ENCODE measurements around the gene PA2G4.

Gene PA2G4

DNA sequence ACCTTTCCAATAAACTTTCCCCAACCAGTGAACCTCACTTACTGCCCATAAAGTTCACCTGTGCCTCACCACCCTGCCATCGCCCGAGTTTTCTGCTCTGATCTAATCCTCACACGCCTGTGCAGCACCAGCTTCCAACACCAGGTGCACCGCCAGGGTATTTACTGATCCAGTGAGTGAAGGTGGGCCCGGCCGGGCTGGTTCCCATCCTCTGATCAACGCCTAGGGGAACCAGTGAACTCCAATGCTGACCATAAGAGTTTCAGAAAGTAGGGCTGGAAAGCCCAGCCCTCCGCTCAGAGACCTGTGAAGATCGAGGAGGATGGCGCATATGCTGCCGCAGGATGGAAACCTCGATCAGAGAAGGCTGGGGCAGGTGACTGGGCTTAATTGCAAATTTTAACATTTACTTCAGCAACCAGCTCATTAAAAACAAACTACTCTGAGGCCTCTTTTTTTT lies 47.3 kb downstream of the PA2G4 start:
- peak overlapping the region; percentile 78 for H3K4me3 ChIP-seq (replicated peaks; ENCODE audit: low read depth, low read length)
- peak; percentile 66 for DNase-seq (ENCODE audit: extremely low read depth, insufficient read length)
- TF ChIP-seq, protein P1, sequence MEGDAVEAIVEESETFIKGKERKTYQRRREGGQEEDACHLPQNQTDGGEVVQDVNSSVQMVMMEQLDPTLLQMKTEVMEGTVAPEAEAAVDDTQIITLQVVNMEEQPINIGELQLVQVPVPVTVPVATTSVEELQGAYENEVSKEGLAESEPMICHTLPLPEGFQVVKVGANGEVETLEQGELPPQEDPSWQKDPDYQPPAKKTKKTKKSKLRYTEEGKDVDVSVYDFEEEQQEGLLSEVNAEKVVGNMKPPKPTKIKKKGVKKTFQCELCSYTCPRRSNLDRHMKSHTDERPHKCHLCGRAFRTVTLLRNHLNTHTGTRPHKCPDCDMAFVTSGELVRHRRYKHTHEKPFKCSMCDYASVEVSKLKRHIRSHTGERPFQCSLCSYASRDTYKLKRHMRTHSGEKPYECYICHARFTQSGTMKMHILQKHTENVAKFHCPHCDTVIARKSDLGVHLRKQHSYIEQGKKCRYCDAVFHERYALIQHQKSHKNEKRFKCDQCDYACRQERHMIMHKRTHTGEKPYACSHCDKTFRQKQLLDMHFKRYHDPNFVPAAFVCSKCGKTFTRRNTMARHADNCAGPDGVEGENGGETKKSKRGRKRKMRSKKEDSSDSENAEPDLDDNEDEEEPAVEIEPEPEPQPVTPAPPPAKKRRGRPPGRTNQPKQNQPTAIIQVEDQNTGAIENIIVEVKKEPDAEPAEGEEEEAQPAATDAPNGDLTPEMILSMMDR (IDR thresholded peaks at IDR 0.05; ENCODE audit: insufficient read depth, low read length, poor library complexity, severe bottlenecking): peak; percentile 41
- H3K27me3 ChIP-seq (replicated peaks; ENCODE audit: control insufficient read depth, insufficient read depth, low read length): no peaks in the 10 kb centered on the region
- peaks cover 2% of the 10 kb centered on the region for H3K36me3 ChIP-seq (ENCODE audit: control insufficient read depth, insufficient read depth, low read length)

DNA sequence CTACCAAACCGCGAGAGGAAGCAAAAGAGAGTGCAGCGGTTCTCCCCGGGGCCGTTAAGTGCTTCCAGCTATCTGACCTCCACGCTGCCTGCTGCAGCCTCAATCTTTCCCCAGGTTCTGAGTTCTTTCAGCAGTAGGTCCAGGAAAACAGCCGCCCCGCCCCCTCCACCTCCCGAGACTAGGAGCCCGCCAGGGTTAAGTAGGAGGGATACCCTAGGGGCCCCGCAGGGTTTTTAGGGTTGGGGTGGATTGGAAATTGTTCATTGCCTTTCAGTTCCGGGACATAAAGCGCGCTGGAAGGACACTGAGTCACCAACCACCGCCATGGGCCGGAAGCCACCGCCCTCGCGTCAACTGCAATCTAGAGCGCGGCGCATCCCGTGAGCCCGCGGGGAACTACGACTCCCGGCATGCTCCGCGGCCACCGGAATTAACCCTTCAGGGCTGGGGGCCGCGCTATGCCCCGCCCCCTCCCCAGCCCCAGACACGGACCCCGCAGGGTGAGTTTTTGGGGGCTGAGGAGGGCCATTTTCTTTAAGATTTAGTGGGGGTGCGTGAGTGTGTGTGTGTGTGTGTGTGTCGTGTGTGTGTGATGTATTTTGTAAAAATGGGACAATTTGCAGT lies 47.9 kb downstream of the PA2G4 start, which contains the start of gene MYL6B:
TSS of gene MYL6B (plus strand) at position 456 of the 624 bp plus-strand sequence. CDS start 1,332 bp downstream, outside the sequence.
- peak within 1 kb of the TSS; percentile 78 for H3K4me3 ChIP-seq (replicated peaks; ENCODE audit: low read depth, low read length)
- H3K27me3 ChIP-seq (replicated peaks; ENCODE audit: control insufficient read depth, insufficient read depth, low read length): no peaks in the 10 kb centered on the region
- DNase-seq (ENCODE audit: extremely low read depth, insufficient read length): peak; percentile 90
- peaks cover 2% of the 10 kb centered on the region for H3K36me3 ChIP-seq (ENCODE audit: control insufficient read depth, insufficient read depth, low read length)
- TF ChIP-seq, protein P1 (IDR thresholded peaks at IDR 0.05; ENCODE audit: insufficient read depth, low read length, poor library complexity, severe bottlenecking): no peak

DNA sequence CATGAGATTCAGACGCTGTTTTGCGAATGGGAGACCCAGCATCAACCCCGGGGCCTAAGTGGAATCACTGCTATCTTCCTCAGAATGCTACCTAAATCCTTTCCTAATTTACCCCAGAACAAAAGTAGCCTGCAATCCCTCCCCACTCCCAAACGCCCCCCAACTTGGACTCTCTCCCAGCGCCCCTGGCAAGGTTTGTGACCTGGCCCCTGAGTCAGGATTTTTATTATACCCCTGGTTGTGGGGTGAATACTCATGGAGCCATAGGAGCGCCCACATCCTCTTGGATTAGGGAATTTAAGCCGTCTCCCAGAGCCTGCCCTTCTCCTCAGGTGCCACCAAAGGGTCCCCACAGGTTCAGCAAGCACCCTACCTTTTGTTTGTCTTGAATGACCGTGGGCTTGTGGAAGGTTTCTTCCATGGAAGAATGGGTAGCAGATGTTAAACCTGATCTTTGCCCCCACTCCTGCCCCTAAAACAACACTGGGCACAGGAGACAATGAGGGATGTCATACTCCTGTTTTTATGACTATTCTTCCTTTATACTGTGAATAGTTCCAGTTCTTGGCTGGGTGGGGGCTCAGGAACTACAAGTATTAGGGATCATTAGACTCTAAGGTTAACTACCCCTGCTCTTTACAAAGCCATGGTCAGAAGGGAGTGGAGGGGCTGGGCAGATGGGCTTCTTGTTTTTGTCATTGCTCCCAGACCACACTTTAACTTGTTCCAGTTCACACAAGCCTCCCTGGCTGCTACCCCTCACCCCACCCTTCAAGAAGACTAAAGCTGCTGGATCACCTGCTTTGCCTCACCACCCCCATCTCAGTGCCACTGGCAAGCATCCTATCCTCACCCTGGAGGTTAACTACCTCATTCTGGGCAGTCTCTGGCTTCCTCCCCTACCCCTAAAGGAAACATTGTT lies 48.7 kb downstream of the PA2G4 start:
- H3K36me3 ChIP-seq (ENCODE audit: control insufficient read depth, insufficient read depth, low read length): peaks cover 2% of the 10 kb centered on the region
- H3K27me3 ChIP-seq (replicated peaks; ENCODE audit: control insufficient read depth, insufficient read depth, low read length): no peaks in the 10 kb centered on the region
- TF ChIP-seq, protein P1 (IDR thresholded peaks at IDR 0.05; ENCODE audit: insufficient read depth, low read length, poor library complexity, severe bottlenecking): no peak
- no peak for DNase-seq (ENCODE audit: extremely low read depth, insufficient read length)
- peak overlapping the region; percentile 78 for H3K4me3 ChIP-seq (replicated peaks; ENCODE audit: low read depth, low read length)

DNA sequence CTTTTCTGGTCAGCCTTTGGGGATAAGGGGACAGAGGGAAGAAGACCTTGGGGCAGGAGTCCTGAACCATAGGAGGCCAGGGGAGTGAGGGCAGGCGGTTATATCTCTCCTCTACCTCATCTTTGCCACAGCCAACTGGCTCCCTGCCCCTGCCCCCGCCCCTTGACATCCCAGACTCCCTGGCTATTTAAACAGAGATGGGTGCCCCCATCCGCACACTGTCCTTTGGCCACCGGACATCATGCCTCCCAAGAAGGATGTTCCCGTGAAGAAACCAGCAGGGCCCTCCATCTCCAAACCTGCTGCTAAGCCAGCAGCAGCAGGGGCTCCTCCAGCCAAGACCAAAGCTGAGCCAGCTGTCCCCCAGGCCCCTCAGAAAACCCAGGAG lies 49.3 kb downstream of the PA2G4 start:
- Histone ChIP-seq H3K36me3 (ENCODE audit: control insufficient read depth, insufficient read depth, low read length) (peaks cover 2% of the 10 kb centered on the region), H3K4me3 (replicated peaks; ENCODE audit: low read depth, low read length) (no peak overlapping the region), H3K27me3 (replicated peaks; ENCODE audit: control insufficient read depth, insufficient read depth, low read length) (no peaks in the 10 kb centered on the region)
- no peak for DNase-seq (ENCODE audit: extremely low read depth, insufficient read length)
- TF ChIP-seq, protein P1 (IDR thresholded peaks at IDR 0.05; ENCODE audit: insufficient read depth, low read length, poor library complexity, severe bottlenecking): no peak

DNA sequence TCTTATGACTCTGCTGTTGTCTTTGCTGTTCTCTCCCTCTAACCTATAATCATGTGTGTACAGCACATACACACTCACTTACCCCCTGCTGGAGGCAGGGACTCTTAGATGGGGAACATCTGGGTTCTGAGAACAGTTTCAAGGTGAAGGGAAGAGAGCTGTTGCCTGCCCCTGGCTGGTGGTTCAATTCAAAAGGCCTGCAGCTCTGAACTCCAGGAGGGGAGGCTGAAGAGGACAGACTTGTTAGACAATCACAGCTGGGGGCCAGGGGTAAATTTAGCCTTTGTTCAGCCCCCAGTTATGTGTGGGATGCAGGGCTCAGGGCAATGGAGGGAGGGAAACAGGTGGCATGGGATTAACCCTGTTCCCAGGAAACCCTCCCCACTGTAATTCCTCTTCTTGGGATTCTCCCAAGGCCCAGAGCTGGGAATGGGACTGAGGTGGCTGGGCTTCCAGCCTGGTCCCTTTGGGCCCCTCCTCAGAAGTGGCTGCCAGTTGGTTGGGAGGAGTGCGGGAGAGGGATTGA lies 50.0 kb downstream of the PA2G4 start:
- H3K4me3 ChIP-seq (replicated peaks; ENCODE audit: low read depth, low read length): no peak overlapping the region
- no peak for DNase-seq (ENCODE audit: extremely low read depth, insufficient read length)
- TF ChIP-seq, protein P1 (IDR thresholded peaks at IDR 0.05; ENCODE audit: insufficient read depth, low read length, poor library complexity, severe bottlenecking): no peak
- H3K36me3 ChIP-seq (ENCODE audit: control insufficient read depth, insufficient read depth, low read length): peaks cover 2% of the 10 kb centered on the region
- H3K27me3 ChIP-seq (replicated peaks; ENCODE audit: control insufficient read depth, insufficient read depth, low read length): no peaks in the 10 kb centered on the region

All from GM06990 (cell line).